HG03095 (cell line): ENCODE results near the gene GRIK5.

Experiments
- ATAC-seq: cut with Tn5 transposase; IDR thresholded peaks from one replicate; pipeline ENCODE4 v1.9.1; 2021; ENCODE audit warnings: moderate library complexity; ENCODE audit not compliant: unreplicated experiment

Gene GRIK5

DNA sequence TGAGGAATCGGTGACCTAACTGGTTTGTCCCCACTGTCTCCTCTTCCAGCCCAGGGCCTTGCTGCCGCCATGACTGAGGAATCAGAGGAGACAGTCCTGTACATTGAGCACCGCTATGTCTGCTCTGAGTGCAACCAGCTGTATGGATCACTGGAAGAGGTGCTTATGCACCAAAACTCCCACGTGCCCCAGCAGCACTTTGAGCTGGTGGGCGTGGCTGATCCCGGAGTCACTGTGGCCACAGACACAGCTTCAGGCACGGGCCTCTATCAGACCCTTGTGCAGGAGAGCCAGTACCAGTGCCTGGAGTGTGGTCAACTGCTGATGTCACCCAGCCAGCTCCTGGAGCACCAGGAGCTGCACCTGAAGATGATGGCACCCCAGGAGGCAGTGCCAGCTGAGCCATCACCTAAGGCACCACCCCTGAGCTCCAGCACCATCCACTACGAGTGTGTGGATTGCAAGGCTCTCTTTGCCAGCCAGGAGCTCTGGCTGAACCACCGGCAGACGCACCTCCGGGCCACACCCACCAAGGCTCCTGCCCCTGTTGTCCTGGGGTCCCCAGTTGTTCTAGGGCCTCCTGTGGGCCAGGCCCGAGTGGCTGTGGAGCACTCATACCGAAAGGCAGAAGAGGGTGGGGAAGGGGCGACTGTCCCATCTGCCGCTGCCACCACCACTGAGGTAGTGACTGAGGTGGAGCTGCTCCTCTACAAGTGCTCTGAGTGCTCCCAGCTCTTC, 8.7 kb upstream of the GRIK5 start:
- ATAC-seq: no peak

- no peak for ATAC-seq
Observed at GRCh38 chr19:42078058-42078457, 8.1 kb upstream of the GRIK5 start.

DNA sequence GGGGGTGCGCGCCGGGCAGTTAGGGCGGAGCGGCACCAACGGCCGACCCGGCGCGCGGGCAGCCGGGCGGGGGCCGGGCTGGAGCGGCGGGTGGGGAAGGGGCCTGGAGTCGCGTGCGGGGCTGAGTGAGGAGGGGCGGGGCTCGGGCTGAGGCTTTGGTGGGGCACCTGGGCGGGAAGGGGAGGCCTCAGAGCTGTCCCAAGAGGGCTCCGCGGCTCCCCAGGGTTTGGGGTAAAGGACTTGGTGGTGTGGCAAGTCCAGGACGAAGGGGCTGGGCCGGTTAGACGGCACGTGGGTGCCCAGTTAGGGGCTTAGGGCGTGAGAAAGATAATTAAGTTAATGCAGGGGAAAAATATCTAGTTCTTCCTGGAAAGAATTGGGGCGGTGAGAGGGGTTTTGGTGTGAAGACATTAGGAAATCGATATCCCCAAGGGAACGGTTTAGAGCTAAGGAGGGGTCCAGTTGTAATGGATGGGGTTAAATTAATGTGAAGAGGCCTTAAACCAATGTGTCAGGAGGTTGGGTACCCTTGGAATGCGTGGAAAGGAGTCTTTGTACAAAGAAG, 6.5 kb upstream of the GRIK5 start:
- ATAC-seq: no peak

DNA sequence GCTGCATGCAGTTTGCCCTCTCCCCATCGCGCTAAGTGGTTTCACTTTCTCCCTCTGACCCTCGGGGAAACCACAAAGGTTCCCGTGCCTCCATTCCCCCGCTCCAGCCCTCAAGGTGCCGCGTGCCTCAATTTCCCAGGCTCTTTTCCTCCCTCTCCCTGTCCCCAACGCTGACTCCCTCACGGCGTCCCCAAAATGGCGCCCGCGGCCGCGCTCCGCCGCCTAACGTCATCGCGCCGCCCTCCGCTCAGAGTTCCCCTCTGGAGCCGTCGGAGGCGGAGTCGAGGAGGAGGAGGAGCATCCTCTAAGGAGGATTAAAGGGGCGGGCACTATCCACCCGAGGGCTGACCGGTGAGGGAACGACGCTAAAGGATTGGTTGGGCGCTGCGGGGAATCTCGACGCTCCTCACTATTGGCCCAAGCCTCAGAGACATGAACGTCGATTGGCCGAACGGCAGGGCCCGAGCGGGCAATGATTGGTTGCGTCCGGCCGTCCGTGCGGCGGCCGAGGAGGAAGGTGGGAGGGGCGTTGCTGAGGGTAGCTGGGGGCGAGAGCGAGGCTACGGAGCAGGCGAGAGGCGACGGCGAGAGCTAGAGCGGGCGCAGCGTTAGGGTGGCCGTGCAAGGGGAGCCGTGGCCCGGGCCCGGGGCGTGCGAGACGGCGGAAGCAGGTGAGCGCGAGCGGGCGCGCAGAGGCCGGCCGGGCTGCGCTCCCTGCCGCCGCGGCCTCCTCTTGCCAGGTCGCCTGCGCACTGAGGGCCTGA, 5.8 kb upstream of the GRIK5 start, which contains the start of gene ZNF574:
Gene ZNF574, plus strand, starts transcription at position 551 of the 764 bp plus-strand sequence. CDS start 2,441 bp downstream, outside the sequence.
- ATAC-seq: peak; percentile 88

DNA sequence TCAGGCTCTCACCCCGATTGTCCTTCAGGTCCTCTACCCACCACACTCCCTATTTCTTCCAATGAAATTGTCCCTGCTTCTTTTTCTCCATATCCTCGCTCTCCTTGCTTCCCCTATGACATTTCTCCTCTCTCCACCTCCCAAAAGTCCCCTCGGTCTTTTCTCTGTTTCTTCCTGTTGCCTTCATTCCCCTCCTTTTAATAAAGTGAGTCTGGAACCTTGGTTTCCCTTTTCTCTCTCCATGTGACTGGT, 5.3 kb upstream of the GRIK5 start:
- no peak for ATAC-seq

DNA sequence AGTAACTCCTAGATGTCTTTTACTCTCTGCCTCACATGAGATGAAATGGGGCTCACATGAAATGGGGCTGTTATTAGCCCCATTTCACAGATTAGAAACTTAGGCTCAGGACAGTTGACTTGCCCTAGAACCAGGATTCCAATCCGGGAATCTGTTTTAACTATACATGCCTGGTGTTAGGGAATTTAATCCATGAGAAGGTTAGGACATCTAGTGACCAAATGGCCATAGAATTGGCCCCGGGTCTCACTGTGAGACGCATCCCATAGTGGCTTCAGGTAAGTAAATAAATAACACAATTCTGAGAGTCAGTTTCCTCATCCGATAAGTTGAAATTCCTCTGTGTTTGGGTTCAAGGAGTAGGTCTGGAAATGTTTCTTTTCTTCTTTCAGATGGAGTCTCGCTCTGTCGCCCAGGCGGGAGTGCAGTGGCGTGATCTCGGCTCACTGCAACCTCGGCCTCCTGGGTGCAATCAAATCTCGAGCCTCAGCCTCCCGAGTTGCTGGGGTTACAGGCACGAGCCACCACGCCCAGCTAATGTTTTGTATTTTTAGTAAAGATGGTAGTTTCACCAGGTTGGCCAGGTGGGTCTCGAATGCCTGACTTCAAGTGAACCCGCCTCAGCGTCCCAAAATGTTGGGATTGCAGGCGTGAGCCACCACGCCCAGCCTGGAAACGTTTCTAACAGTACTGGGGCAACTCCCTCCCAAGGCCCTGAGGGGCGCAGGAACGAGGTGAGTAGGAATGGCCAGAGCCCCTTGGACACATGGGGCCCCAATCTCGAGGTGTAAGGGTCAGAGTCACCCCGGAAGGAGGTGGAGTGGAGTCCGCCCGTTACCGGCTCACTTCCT, 4.7 kb upstream of the GRIK5 start:
- ATAC-seq: no peak

GRCh38 chr19:42071247-42071646, 1.2 kb upstream of the GRIK5 start:
- ATAC-seq: no peak

GRCh38 chr19:42068756-42069571, 1.0 kb downstream of the GRIK5 start:
- ATAC-seq: no peak

GRCh38 chr19:42068361-42068755, 1.6 kb downstream of the GRIK5 start:
- ATAC-seq: no peak

DNA sequence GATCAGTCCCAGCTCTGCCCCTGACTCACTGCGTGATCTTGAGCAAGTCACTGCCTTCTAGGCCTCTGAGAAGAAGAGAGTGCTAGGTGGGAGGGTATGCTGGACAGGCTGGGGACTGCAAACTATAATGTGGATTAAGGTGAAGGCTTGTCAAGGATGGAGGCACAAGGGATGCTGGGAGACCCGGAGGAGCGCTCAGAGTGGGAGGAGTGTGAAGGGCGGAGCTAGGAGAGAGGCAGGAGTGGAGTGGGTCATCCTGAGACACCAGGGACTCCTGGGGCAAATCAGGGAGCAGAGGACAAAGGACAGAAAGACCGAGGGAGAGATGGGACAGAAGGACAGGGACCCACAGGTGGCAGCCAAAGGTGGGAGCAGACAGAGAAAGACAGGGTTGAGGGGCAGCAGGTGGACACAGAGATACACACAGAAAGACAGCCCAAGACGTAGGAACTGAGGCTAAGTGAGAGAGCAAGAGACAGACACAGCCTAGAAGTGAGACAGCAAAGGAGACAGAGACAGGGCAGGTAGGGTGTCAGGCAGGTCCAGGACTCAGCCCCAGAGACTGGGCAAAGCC, 2.6 kb downstream of the GRIK5 start:
- ATAC-seq: no peak

- ATAC-seq: no peak
Observed at GRCh38 chr19:42066075-42066754, 3.8 kb downstream of the GRIK5 start.

DNA sequence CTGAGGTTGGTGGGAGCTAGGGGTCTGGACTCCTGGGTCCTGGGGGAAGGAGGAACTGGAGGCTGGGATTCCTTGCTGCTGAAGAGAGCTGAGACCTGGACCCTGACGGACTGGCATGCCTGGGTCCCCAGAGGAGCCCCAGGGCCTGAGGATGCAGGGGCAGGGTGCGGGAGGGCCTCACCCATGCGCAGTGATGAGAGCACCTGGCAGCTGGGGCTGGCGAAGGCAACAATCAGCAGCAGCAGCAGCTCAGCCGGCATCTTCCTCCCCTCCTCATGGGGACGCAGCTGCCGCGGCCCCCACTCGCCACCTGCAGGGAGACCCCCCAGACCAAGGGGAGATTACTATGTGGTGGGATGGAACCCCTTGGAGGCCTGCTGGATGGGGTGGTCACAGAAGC, 4.5 kb downstream of the GRIK5 start:
- ATAC-seq: no peak

DNA sequence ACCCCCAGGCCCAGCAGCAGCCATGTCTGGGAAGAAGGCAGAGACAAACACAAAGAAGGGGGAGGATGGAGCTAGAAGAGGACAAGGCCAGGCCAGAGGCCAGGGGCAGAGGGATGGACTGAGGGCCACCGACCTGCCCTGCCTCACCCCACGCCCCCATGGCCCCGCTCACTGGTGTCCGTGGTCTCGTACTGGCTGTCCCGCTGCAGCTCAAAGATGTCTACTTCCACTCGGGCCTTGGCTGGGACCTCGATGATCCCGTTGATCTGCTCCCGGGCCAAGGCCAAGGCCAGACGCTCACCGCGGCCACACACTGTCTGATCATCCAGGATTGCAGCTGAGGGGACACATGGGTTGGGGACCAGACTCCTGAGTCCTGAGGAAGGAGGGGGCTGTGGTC, 5.0 kb downstream of the GRIK5 start:
- ATAC-seq: no peak

DNA sequence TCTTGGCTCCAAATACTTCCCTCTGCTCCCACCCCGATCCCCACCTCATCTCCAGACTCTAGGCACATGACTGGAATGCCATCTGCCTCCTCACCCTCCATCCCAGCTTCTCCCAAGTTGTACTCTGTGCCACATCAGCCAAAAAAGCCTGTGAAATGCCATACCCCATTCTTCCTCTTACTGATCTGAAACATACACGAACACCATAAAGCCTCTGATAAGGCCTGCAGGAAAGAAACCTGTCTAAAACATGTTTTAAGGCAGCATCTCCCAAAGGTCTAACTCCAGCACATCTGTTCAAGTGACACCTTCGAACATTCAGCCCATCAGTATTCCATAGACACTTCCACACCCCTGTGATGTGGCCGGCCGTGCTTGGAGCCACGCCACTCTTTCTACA, 5.6 kb downstream of the GRIK5 start:
- no peak for ATAC-seq

DNA sequence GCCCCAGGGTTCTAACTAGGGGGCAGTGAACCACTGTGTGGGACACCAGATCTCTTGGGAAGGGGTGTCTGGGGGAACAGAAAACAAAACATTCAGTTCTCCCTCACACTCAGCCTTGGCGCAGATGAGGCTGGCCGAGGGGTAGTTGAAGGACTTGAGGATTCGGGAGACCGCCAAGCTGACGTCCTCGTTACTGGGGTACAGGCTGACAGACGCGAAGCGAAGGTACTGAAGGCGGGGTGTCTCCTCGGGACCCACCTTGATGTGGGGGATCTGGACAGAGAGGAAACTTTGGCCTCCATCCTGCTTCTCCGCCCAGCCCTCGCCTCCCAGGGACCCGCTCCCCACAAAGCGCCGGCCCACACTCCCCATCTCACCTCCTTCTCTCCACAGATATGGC, 7.6 kb downstream of the GRIK5 start:
- no peak for ATAC-seq

DNA sequence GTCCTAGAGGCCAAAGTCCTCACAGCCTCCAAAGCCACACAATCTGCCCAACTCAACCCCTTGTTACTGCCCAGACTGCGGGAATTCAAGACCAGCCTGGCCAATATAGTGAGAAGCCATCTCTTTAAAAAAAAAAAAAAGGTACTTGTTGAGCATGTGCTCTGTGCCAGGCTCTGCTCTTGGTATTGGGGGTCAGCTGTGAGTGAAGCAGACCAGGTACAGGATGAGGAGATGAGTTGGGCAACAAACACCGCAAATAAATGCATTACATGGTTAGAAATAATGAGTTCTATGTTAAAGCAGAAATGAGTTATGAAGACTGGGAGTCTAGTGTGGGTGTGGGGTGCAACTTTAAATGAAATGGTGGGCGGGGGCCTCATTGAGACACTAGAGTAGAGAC, 9.9 kb downstream of the GRIK5 start:
- ATAC-seq: no peak

DNA sequence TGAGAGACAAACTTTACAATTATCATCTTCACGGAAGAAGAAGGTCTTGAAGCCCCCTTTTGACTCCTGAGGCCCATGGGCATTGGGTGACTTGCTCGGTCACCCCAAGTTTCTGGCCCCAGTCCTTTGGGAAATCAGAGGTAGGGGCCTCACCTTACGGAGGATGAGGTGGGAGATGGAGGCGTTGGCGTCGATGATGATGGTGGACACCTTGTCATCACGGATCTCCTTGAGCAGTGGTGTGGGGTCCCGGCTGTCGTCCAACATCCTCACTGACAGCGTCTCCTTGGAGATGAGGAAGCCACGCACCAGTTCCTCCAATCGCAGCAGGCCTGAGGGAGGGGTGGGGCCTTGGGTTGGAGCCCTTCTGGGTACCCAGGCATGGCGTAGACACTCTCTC, 10.8 kb downstream of the GRIK5 start:
- ATAC-seq: no peak

DNA sequence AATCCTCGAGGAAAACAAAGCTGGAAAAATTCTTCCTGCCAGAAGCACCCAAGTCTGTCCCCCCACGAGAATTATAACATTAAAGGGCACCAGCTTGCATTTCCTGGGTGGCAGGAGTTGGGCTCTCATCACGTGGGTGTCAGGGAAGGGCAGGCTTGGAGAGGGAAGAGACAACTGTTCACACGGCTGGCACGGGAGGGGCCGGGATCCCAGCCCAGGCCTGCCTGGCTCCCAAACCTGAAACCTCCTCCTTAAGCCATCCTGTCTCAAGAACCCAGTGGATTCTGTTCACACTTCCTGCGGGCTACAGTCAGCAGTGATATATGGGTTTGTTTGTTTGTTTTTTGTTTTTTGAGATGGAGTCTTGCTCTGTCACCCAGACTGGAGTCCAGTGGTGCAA, 12.2 kb downstream of the GRIK5 start:
- no peak for ATAC-seq

DNA sequence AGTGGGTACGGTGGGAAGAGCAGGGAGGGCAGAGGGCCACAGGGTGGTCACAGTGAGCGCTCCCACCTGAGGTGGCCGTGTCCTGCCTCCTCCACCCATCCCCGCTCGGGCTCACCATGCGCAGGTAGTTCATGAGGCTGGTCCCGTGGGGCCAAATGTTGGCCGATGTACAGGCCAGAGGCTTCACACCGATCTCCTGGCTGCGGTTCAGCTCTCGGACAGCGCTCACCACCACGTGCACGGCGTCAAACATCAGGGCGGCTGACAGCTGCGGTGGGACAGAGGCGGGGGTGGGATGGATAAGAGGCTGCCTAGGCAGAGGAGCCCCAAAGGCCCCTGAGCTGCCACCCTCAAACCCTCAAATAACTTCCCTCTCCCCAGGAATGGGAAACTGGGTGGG, 15.8 kb downstream of the GRIK5 start:
- no peak for ATAC-seq
